Activated CD4-positive, alpha-beta T cell treated with anti-CD3 and anti-CD28 coated beads, Interleukin-2, amount 10 ng/mL, durations not matched to agents 24 days and 14 days (primary cell): ENCODE results near the gene CEP170. TPM values are rescaled to one million over a fixed set of nuclear protein-coding genes. Genes with fewer than 3 reads are reported as not detected.
"Not testable (repeated sequence)": the region's sequence is repeated elsewhere in the genome, so short reads cannot be mapped to it uniquely, and the experiment has no call there.

Experiments used
- DNase-seq: peaks from one replicate; pipeline ENCODE4 v3.0.0; 2022
- H3K27ac Mint-ChIP-seq: one replicate; pipeline ENCODE4 v1.8.0; 2022; ENCODE audit warnings: mild to moderate bottlenecking, mixed read lengths
- H3K27me3 Mint-ChIP-seq: one replicate; pipeline ENCODE4 v1.8.0; 2022; ENCODE audit warnings: mixed read lengths
- H3K36me3 Mint-ChIP-seq: one replicate; pipeline ENCODE4 v1.8.0; 2022; ENCODE audit warnings: low read depth, mild to moderate bottlenecking, mixed read lengths
- H3K4me1 Mint-ChIP-seq: one replicate; pipeline ENCODE4 v1.8.0; 2021; ENCODE audit warnings: mixed read lengths
- H3K4me3 Mint-ChIP-seq: one replicate; pipeline ENCODE4 v1.8.0; 2022; ENCODE audit warnings: mild to moderate bottlenecking, moderate library complexity, mixed read lengths
- H3K9me3 Mint-ChIP-seq: one replicate; pipeline ENCODE4 v1.8.0; 2021; ENCODE audit warnings: mixed read lengths
- intact Hi-C: fragments of 100-400 bp; cut with micrococcal nuclease; formaldehyde crosslinking; loops from one replicate; pipeline ENCODE4 v1.15.1; 2023
- total RNA-seq: library from RNA; stranded (reverse); gene quantifications from 2 replicates; pipeline ENCODE4 v1.2.3, GENCODE V29; 2022

Gene CEP170
- total RNA-seq, 1 donor from 2014 or later, result 53.4 TPM

GRCh38 chr1:243203196-243203595 is 51.9 kb downstream of the CEP170 start:
- H3K27ac Mint-ChIP-seq, DNase-seq, H3K4me1 Mint-ChIP-seq, H3K4me3 Mint-ChIP-seq, H3K9me3 Mint-ChIP-seq, H3K27me3 Mint-ChIP-seq, intact Hi-C loops: not testable (repeated sequence)
- peaks cover 25% of the 10 kb centered on the region for H3K36me3 Mint-ChIP-seq

DNA sequence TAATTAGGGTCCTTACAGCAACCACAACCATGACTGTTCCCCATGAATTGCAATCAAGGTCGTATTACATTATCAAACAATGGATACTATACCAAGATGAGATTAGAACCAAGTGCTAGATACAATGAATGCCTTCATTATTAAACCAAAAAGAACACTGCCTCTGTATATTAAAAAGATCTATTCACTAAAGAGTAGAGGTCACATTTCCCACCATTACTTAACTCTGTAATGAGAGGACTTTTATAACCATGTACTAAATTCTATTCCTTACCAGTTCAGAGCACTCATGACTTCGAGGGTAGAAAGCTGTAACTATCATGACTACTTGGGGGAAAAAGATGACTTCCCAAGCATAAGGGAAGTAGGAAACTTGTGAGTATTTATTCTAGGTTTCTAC is 53.8 kb downstream of the CEP170 start:
- H3K4me3 Mint-ChIP-seq, H3K4me1 Mint-ChIP-seq, H3K27ac Mint-ChIP-seq, intact Hi-C loops, DNase-seq, H3K27me3 Mint-ChIP-seq, H3K9me3 Mint-ChIP-seq: not testable (repeated sequence)
- H3K36me3 Mint-ChIP-seq, result peaks cover 26% of the 10 kb centered on the region

- H3K36me3 Mint-ChIP-seq, result peaks cover 17% of the 10 kb centered on the region
- intact Hi-C loops, H3K27ac Mint-ChIP-seq, DNase-seq, H3K27me3 Mint-ChIP-seq, H3K4me1 Mint-ChIP-seq, H3K9me3 Mint-ChIP-seq, H3K4me3 Mint-ChIP-seq: not testable (repeated sequence)
These were observed 57.6 kb downstream of the CEP170 start for GRCh38 chr1:243197524-243197923.

DNA sequence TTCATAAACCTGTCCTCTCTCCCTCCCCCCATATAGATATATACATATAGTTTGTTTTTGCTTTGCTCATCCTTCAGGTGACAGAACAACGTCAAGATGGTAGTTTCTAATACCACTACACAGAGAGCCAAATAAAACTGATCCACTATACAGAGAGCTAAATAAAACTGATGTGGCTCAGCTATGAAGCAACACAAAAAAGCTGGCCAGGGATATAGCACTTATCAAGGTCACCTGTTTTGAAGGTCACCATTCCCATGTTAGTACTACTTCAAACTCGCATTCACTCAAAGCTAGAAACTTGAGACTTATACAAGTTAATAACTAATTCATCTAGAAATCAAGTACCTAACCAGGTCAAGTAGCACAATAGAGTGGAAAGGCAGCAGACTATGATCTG is 61.8 kb downstream of the CEP170 start:
- H3K27ac Mint-ChIP-seq, H3K9me3 Mint-ChIP-seq, DNase-seq, H3K4me3 Mint-ChIP-seq, H3K4me1 Mint-ChIP-seq, H3K27me3 Mint-ChIP-seq, intact Hi-C loops: not testable (repeated sequence)
- H3K36me3 Mint-ChIP-seq, result peaks cover 12% of the 10 kb centered on the region

- intact Hi-C loops, H3K4me3 Mint-ChIP-seq, H3K9me3 Mint-ChIP-seq, H3K27me3 Mint-ChIP-seq, H3K4me1 Mint-ChIP-seq, DNase-seq, H3K27ac Mint-ChIP-seq: not testable (repeated sequence)
- H3K36me3 Mint-ChIP-seq, result peaks cover 25% of the 10 kb centered on the region
These were observed 68.7 kb downstream of the CEP170 start for GRCh38 chr1:243186201-243186995.

- H3K27me3 Mint-ChIP-seq, H3K27ac Mint-ChIP-seq, H3K9me3 Mint-ChIP-seq, DNase-seq, intact Hi-C loops, H3K4me3 Mint-ChIP-seq: not testable (repeated sequence)
- H3K36me3 Mint-ChIP-seq, result peaks cover 28% of the 10 kb centered on the region
- peaks cover 15% of the 10 kb centered on the region for H3K4me1 Mint-ChIP-seq
These were observed 70.3 kb downstream of the CEP170 start for GRCh38 chr1:243184787-243185186.

- H3K9me3 Mint-ChIP-seq, H3K27ac Mint-ChIP-seq, H3K27me3 Mint-ChIP-seq, intact Hi-C loops, H3K4me3 Mint-ChIP-seq, DNase-seq: not testable (repeated sequence)
- peaks cover 18% of the 10 kb centered on the region for H3K4me1 Mint-ChIP-seq
- peaks cover 34% of the 10 kb centered on the region for H3K36me3 Mint-ChIP-seq
These were observed 71.4 kb downstream of the CEP170 start for GRCh38 chr1:243183661-243184060.

GRCh38 chr1:243183176-243183575 is 71.9 kb downstream of the CEP170 start:
- H3K4me1 Mint-ChIP-seq, result peaks cover 18% of the 10 kb centered on the region
- H3K36me3 Mint-ChIP-seq, result peaks cover 34% of the 10 kb centered on the region
- H3K27ac Mint-ChIP-seq, H3K27me3 Mint-ChIP-seq, DNase-seq, H3K4me3 Mint-ChIP-seq, intact Hi-C loops, H3K9me3 Mint-ChIP-seq: not testable (repeated sequence)

DNA sequence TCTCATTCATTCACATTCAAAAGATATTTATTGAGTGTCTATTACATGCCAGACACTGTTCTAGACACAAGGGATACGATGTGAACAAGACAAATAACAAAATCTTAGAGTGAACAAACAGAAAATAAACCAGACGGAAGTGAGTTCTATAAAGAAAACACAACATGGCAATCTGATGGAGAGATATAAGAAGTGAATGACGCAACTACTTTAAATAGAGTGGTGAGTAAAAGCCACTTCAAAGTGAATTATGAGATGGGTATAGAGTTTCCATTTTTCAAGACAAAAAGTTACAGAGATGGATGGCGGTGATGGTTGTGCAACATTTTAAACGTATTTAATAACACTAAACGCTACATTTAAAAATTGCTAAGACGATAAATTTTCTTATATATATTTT is 75.4 kb downstream of the CEP170 start:
- DNase-seq, result no peak
- Mint-ChIP-seq H3K27me3 (no peaks in the 10 kb centered on the region), H3K9me3 (no peaks in the 10 kb centered on the region), H3K4me1 (peaks cover 16% of the 10 kb centered on the region), H3K27ac (peak overlapping the region; percentile 73), H3K36me3 (peaks cover 16% of the 10 kb centered on the region), H3K4me3 (peak overlapping the region; percentile 49)
- intact Hi-C loops, result no loop called here

GRCh38 chr1:243177792-243178191 is 77.3 kb downstream of the CEP170 start:
- H3K27me3 Mint-ChIP-seq, DNase-seq, intact Hi-C loops, H3K4me3 Mint-ChIP-seq, H3K27ac Mint-ChIP-seq, H3K9me3 Mint-ChIP-seq: not testable (repeated sequence)
- Mint-ChIP-seq H3K36me3 (peaks cover 15% of the 10 kb centered on the region), H3K4me1 (peaks cover 16% of the 10 kb centered on the region)

DNA sequence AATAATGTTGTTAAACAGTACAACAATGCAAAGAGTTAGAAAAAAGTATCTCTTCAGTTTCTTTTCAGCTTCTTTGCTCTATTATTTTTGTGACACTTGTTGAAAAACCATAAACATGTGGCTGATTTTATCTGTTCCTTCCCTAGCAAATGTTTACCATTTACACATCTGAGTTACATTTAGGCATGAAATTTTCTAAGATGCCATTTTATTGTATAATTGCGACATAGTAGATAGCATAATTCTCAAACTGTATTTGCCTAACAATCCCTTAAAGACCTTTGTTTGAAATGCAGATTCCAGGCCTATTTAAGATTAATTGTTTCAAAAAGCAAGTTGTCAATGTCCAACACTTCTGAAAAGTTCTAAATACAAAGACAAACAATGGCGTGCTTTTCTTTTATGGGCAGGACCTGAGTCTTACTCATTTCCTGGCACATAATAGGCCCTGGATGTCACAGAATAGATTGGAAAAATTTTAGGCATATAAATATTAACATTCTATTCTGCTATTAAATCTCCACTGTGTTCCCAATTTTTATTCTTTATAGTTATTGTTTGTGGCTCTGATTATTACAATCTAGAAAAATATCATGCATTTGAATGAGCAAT is 81.2 kb downstream of the CEP170 start:
- intact Hi-C loops, H3K4me1 Mint-ChIP-seq, H3K27me3 Mint-ChIP-seq, H3K27ac Mint-ChIP-seq, DNase-seq, H3K36me3 Mint-ChIP-seq, H3K9me3 Mint-ChIP-seq, H3K4me3 Mint-ChIP-seq: not testable (repeated sequence)

DNA sequence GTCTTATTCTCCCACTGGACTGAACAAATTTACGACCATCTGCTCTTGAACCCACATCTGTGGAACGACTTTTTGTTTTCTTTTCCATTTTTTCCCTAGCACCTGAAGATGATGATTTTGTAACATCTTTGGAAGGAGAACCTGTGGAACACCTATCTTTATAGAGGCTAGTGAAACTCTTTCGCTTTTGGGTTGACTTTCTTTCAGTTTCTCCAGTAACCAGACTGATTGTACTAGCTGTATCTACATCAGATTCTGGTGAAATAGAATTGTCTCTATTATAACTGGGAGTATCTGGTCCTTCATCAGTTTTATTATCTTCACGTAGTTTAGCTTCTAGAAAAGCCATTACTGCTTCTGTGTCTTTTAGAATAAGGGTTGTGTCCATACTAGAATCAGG is 90.2 kb downstream of the CEP170 start:
- H3K9me3 Mint-ChIP-seq, H3K4me3 Mint-ChIP-seq, H3K27me3 Mint-ChIP-seq, intact Hi-C loops, H3K27ac Mint-ChIP-seq, DNase-seq, H3K4me1 Mint-ChIP-seq: not testable (repeated sequence)
- H3K36me3 Mint-ChIP-seq, result peaks cover 12% of the 10 kb centered on the region

GRCh38 chr1:243150906-243151305 is 104.2 kb downstream of the CEP170 start:
- H3K36me3 Mint-ChIP-seq, result peaks cover 22% of the 10 kb centered on the region
- intact Hi-C loops, H3K27me3 Mint-ChIP-seq, H3K4me1 Mint-ChIP-seq, H3K27ac Mint-ChIP-seq, H3K4me3 Mint-ChIP-seq, DNase-seq, H3K9me3 Mint-ChIP-seq: not testable (repeated sequence)

GRCh38 chr1:243149120-243149519 is 106.0 kb downstream of the CEP170 start:
- DNase-seq, H3K4me1 Mint-ChIP-seq, H3K27me3 Mint-ChIP-seq, H3K27ac Mint-ChIP-seq, H3K9me3 Mint-ChIP-seq, H3K4me3 Mint-ChIP-seq, intact Hi-C loops: not testable (repeated sequence)
- peaks cover 12% of the 10 kb centered on the region for H3K36me3 Mint-ChIP-seq
